ENCODE data around the gene KCNIP4.

The KCNIP4 gene

DNA sequence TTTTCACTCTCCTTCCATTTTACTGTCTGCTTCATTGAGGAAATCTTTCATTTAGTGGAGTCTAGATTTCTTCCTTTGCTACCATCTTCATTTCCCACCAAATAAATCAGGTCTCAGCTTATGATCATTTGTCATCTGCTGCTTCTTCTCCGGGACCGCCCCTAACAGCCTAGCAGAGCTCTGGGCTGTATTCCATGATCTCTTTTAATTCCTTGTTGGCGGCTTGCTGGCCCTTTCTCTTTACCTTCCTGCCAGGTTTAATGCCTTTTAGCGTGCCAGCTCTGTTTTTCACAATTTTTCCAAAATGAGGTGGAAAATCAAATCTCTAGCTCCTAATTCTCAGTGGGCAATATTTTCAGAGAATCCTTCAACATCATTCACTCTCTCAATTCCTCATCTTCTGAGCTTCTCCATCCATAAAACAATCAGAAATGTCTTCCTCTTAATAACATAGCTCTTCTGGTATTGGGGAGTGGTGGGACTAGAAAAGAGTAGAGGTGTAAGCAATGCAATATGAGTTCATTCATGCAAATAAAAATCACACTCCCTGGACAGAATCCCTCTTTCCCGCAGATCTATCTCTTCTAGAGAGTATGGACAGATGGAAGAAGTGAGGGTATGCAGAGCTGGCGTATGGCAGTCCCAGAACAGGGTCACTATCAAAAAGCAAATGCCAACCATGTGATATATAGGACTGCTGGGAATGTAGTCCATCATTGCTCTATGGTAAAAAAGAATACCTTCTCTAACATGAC is 491.3 kb downstream of the KCNIP4 start:
- Histone ChIP-seq H3K27ac (ENCODE audit: poor library complexity, severe bottlenecking) (no peak overlapping the region), H3K4me3 (ENCODE audit: severe bottlenecking) (no peak overlapping the region), H3K9me3 (ENCODE audit: severe bottlenecking) (no peaks in the 10 kb centered on the region), H3K27me3 (ENCODE audit: insufficient read depth, poor library complexity, severe bottlenecking) (no peaks in the 10 kb centered on the region), H3K4me1 (ENCODE audit: insufficient read depth, poor library complexity, severe bottlenecking) (peaks cover 3% of the 10 kb centered on the region), H3K36me3 (ENCODE audit: low read depth) (no peaks in the 10 kb centered on the region)
- ATAC-seq (ENCODE audit: low read depth): no peak
- DNase-seq (ENCODE audit: low spot score): no peak
- TF ChIP-seq, protein P1, sequence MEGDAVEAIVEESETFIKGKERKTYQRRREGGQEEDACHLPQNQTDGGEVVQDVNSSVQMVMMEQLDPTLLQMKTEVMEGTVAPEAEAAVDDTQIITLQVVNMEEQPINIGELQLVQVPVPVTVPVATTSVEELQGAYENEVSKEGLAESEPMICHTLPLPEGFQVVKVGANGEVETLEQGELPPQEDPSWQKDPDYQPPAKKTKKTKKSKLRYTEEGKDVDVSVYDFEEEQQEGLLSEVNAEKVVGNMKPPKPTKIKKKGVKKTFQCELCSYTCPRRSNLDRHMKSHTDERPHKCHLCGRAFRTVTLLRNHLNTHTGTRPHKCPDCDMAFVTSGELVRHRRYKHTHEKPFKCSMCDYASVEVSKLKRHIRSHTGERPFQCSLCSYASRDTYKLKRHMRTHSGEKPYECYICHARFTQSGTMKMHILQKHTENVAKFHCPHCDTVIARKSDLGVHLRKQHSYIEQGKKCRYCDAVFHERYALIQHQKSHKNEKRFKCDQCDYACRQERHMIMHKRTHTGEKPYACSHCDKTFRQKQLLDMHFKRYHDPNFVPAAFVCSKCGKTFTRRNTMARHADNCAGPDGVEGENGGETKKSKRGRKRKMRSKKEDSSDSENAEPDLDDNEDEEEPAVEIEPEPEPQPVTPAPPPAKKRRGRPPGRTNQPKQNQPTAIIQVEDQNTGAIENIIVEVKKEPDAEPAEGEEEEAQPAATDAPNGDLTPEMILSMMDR (IDR thresholded peaks at IDR 0.05; ENCODE audit: poor library complexity, severe bottlenecking): no peak

DNA sequence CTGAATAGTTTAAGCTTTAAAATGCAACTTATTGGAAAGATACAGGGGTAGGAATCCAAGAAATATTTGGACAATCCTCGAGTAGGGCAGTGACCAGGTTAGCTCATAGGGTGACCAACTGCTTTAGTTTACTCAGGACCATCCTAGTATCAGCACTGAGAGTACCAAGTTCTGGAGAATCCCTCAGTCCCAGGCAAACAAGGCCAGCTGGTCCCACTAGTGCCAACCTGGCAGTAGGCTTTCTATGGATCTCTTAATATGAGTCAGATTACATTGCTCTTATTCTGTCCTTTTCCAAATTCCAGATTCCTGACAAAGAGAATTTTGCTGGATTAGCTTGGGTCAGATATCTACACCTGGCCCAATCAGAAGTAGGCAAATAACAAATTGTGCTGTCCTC is 493.7 kb downstream of the KCNIP4 start:
- H3K36me3 ChIP-seq (ENCODE audit: low read depth): no peaks in the 10 kb centered on the region
- H3K4me3 ChIP-seq (ENCODE audit: severe bottlenecking): no peak overlapping the region
- DNase-seq (ENCODE audit: low spot score) (no peak), ATAC-seq (ENCODE audit: low read depth) (no peak)
- H3K27ac ChIP-seq (ENCODE audit: poor library complexity, severe bottlenecking): no peak overlapping the region
- no peaks in the 10 kb centered on the region for H3K27me3 ChIP-seq (ENCODE audit: insufficient read depth, poor library complexity, severe bottlenecking)
- H3K4me1 ChIP-seq (ENCODE audit: insufficient read depth, poor library complexity, severe bottlenecking): peaks cover 7% of the 10 kb centered on the region
- TF ChIP-seq, protein P1 (IDR thresholded peaks at IDR 0.05; ENCODE audit: poor library complexity, severe bottlenecking): no peak
- no peaks in the 10 kb centered on the region for H3K9me3 ChIP-seq (ENCODE audit: severe bottlenecking)

DNA sequence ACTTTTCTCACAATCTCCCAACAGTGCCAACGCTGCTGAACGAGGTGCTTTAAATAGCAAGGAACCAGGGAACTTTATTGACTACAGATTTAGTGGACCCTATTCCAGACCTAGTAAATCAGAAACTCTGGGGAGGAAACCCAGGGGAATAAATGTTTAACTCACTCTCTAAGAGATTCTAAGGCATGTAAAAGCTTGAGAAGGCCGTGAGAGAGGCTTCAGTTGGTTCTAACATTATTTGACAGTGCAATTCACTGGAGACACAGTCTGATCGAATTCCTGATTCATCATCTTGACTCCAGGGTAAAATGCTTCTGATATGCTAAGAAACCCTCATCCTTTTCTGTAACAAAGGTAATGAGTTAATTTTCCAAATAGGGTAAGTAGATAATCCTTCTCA is 494.4 kb downstream of the KCNIP4 start:
- Histone ChIP-seq H3K9me3 (ENCODE audit: severe bottlenecking) (no peaks in the 10 kb centered on the region), H3K4me1 (ENCODE audit: insufficient read depth, poor library complexity, severe bottlenecking) (peaks cover 7% of the 10 kb centered on the region), H3K36me3 (ENCODE audit: low read depth) (no peaks in the 10 kb centered on the region), H3K4me3 (ENCODE audit: severe bottlenecking) (no peak overlapping the region), H3K27ac (ENCODE audit: poor library complexity, severe bottlenecking) (no peak overlapping the region), H3K27me3 (ENCODE audit: insufficient read depth, poor library complexity, severe bottlenecking) (no peaks in the 10 kb centered on the region)
- no peak for ATAC-seq (ENCODE audit: low read depth)
- DNase-seq (ENCODE audit: low spot score): no peak
- TF ChIP-seq, protein P1 (IDR thresholded peaks at IDR 0.05; ENCODE audit: poor library complexity, severe bottlenecking): no peak

GRCh38 chr4:21452931-21453330 is 495.6 kb downstream of the KCNIP4 start:
- no peaks in the 10 kb centered on the region for H3K36me3 ChIP-seq (ENCODE audit: low read depth)
- no peaks in the 10 kb centered on the region for H3K27me3 ChIP-seq (ENCODE audit: insufficient read depth, poor library complexity, severe bottlenecking)
- no peaks in the 10 kb centered on the region for H3K9me3 ChIP-seq (ENCODE audit: severe bottlenecking)
- TF ChIP-seq, protein P1 (IDR thresholded peaks at IDR 0.05; ENCODE audit: poor library complexity, severe bottlenecking): no peak
- DNase-seq (ENCODE audit: low spot score): no peak
- H3K27ac ChIP-seq (ENCODE audit: poor library complexity, severe bottlenecking): no peak overlapping the region
- H3K4me3 ChIP-seq (ENCODE audit: severe bottlenecking): no peak overlapping the region
- ATAC-seq (ENCODE audit: low read depth): peak; percentile 55; the same call in 2 of the 3 replicates
- H3K4me1 ChIP-seq (ENCODE audit: insufficient read depth, poor library complexity, severe bottlenecking): peaks cover 10% of the 10 kb centered on the region

DNA sequence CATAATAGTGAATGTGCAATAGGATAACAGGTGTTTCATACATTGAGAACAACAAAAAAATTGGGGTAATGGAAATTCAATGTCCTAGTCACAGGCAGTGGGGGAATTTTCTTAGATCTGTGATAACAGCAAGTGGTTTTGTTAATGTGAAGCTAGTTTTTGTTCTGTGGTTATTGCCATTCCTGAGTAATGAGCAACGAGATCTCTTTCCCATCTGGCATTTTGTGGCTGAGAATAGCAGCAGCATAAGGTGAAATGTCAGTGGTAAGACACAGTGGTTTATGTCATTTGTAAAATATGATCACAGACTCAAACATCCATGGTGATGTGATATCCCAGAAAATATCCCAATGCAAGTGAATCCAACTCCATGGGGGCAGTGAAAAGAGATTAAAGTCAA is 497.5 kb downstream of the KCNIP4 start:
- no peak overlapping the region for H3K27ac ChIP-seq (ENCODE audit: poor library complexity, severe bottlenecking)
- H3K4me1 ChIP-seq (ENCODE audit: insufficient read depth, poor library complexity, severe bottlenecking): peaks cover 17% of the 10 kb centered on the region
- H3K27me3 ChIP-seq (ENCODE audit: insufficient read depth, poor library complexity, severe bottlenecking): no peaks in the 10 kb centered on the region
- TF ChIP-seq, protein P1 (IDR thresholded peaks at IDR 0.05; ENCODE audit: poor library complexity, severe bottlenecking): no peak
- no peaks in the 10 kb centered on the region for H3K9me3 ChIP-seq (ENCODE audit: severe bottlenecking)
- no peak overlapping the region for H3K4me3 ChIP-seq (ENCODE audit: severe bottlenecking)
- no peak for DNase-seq (ENCODE audit: low spot score)
- peak; percentile 76 for ATAC-seq (ENCODE audit: low read depth)
- no peaks in the 10 kb centered on the region for H3K36me3 ChIP-seq (ENCODE audit: low read depth)
